ENCODE measurements around the gene NEK6.

- no peak for TF ChIP-seq CTCF (IDR thresholded peaks at IDR 0.05; ENCODE audit: low read depth, low read length, poor library complexity, severe bottlenecking)
- TF ChIP-seq EZH2phosphoT487 (IDR thresholded peaks at IDR 0.05; ENCODE audit: borderline replicate concordance, low read length) = no peak
Measured at GRCh38 chr9:124347968-124348358, 90.2 kb downstream of the NEK6 start.
